Loucy (cell line): Measurements from ENCODE around the gene DGCR2.

Experiments
- CTCF ChIP-seq: fragments of 200-600 bp; sonication (generic); conservative IDR thresholded peaks from 2 replicates; pipeline ENCODE4 v1.5.1; 2014; ENCODE audit warnings: mild to moderate bottlenecking, antibody characterized with exemption, low read length
- EZH2phosphoT487 ChIP-seq: fragments of 200-600 bp; IDR thresholded peaks from 2 replicates; pipeline ENCODE4 v1.6.1; 2018; ENCODE audit warnings: antibody characterized with exemption, mild to moderate bottlenecking, moderate library complexity, borderline replicate concordance

GRCh38 chr22:19110064-19110458 lies 12.2 kb downstream of the DGCR2 start:
- TF ChIP-seq CTCF (no peak), EZH2phosphoT487 (no peak)
